ENCODE data around the gene AAMDC.

AAMDC gene

DNA sequence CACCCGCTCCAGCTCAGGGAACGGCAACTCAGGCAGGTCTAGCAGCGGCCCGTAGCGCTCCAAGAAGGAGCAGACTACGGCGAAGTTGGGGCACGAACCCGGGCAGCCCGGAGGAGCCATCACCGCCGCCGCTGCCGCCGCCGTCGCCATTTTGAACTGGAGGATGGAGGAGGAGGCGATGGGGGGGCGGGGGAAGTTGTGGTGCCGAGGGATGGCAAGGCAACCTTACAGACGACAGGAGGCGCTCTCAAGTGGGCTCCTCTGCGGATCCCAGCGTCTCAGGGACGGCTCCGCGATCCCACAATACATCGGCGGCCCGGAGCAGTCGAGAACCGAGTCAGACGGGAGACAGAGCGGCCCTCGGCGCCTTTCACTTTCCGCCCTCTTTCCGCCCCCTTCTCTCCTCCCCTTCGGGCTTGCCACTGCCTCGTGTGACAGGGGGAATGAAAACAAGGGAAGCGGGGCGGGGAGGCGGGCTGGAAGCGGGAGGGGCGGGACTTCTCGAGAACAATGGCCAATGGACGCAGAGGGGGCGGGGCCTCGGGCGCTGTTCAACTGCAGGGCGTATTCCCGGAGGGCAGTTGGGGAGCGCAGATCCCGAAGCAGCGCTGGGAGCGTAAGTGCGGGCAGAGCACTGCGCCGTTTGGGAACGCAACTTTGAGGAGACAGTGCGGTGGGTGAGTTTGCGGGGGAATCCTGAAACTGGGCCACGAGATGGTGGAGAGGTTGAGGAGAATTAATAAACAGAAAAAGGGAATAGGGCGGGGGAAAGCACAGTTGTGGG lies at the start of gene AAMDC, which contains the start of gene RSF1:
TSS of gene AAMDC (plus strand) at position 580 of the 784 bp plus-strand sequence. CDS start 21,353 bp downstream, outside the sequence.
TSS of gene RSF1 (minus strand) at position 158 of the 784 bp plus-strand sequence. CDS start at position 150, 8 bp downstream.
- DNase-seq = peak; percentile 100

DNA sequence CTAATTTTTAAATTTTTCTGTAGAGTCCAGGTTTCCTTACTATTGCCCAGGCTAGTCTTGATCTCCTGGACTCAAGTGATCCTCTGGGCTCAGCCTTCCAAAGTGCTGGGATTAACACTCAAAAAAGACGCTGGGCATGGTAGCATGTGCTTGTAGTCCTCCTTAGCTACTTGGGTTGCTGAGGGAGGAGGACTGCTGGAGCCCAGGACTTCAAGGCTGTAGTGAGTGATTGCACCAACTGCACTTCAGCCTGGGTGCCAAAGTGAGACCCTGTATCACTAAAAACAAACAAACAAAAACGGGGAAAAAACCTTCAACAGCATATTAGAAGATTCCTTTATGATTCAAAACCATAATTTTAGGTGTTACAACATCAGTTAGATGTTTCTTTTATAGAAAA lies 45.0 kb upstream of the AAMDC start:
- no peak for DNase-seq

DNA sequence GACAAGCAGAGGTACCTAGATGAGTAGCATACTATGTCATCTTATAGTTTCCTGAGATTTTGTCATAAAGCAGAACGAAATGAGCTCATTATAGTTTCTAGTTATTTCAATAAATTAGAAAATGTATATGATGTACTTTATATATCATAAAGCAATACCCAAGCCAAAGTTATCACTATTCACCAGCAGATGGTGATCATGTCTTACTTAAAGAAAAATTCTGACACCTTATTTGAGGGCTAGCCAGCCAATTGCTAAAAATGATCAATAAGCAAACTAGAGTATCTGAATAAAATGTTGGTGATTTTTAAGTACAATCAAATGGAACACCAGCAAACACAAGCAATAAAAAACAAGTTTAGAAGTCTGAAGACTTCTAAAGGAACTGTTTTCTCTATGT lies 44.5 kb upstream of the AAMDC start:
- DNase-seq = peak; percentile 39

DNA sequence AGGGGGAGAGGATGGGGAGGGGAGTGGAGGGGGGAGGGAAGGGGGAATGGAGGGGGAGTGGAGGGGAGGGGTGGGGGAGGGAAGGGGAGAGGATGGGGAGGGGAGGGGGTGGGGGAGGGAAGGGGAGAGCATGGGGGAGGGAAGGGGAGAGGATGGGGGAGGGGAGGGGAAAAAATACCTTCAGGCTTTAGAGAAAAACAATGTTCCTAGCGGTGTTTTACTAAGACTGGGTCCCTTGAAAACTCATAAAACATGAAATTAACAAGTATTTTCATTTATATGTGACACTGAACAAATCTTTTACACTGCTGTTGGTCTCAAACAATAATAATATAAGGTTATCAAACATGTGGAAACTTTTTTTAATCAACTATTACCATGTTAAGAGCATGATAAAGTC lies 42.8 kb upstream of the AAMDC start:
- DNase-seq = no peak

DNA sequence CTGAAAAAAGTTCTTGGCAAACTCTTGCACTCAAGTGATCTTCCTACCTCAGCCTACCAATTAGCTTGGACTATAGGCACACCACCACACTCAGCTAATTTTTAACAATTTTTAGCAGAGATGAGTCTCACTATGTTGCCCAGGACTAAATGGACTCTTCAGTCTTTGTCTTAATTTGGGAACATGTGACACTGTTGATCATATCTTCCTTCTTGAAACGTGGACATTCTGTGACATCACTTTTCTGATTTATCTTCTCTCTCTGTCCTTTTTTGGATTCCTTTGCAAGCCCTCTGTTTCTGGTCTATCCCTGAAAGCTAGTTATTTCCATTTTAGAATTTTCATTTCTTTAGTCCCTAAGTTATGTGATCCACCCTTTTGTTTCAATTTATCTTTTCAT lies 42.4 kb upstream of the AAMDC start:
- DNase-seq = no peak

DNA sequence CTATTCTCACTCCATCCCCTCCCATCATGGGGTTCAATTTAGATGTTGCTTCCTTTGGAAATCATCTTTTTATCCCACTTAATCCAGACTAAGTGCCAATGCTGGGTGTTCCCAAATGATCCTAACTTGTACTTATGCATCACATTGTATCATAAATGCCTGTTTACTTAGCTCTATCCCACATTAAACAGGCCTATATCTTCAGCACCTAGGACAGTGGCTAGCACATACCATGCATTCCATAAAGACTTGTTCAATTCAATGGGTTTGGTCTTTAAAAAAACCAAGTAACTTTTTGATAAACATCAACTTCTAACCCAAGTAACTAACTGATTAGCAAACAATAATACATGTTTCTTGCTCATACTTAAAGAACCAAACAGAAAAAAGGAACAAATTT lies 41.0 kb upstream of the AAMDC start:
- DNase-seq = no peak

DNA sequence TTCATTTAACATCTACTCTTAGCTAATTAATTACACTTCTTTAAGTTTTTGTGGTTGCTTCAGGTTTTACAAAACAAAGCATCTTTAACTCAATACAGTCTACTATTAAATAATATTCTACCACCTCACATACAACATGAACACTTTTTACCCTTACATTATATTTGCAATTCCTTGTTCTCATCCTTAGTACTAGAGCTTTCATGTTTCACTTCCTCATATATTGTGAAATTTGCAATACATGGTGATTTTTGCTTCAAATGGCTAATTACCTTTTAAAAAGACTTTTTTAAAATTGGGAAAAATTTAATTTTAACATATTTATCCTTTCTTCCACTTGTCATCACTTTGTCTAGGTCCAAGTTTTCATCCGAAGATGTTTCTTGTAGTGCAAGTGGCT lies 37.9 kb upstream of the AAMDC start:
- DNase-seq = no peak

DNA sequence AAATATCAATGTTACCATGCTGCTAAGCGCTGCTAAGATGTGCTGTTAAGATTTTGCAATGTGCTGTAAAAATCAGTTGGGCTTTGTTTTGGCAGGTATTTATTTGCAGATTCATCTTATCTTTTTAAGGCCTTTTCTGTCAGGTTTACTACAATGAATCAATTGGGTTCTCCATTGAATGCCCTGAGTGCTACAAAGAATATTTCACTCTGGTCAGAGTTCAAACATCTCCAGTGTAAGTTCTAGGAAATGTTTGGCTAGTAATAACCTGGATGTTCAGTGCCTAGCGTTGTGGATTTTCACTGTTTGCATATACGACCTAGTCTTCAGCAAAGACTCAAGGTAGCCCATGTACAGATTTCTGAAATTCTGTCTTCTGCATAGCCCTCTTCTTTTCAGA lies 36.4 kb upstream of the AAMDC start:
- no peak for DNase-seq

DNA sequence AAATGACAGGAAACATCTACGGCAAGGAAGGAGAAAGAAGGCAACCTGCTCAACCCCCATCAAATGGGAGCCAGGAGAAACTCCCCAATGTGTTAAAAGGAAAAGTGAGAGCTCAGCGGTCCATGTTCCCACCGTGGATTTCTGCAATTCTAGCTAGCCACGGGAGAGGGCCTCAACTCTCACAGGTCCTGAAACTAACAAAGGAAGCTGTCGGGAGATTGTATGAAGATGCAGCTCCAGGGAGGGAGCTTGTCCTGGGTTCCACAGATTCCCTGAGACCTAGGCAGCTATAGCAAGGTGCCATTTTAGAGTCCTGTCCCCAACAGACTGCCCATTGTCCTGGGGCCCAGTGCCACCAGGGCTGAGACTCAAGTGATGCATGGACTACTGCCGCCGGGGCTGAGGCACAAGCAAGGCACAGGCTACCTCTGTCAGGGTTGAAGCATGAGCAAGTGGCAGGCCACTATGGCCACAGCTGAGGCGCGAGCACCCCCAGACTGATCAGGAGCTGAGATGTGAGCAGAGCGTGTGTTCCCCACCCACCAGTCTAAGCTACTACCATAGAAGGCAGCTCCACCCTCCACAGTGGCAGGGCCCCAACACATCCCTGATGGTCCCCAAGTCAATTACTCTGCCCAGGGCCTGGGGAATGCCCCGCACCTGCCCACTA lies 31.7 kb upstream of the AAMDC start:
- no peak for DNase-seq

DNA sequence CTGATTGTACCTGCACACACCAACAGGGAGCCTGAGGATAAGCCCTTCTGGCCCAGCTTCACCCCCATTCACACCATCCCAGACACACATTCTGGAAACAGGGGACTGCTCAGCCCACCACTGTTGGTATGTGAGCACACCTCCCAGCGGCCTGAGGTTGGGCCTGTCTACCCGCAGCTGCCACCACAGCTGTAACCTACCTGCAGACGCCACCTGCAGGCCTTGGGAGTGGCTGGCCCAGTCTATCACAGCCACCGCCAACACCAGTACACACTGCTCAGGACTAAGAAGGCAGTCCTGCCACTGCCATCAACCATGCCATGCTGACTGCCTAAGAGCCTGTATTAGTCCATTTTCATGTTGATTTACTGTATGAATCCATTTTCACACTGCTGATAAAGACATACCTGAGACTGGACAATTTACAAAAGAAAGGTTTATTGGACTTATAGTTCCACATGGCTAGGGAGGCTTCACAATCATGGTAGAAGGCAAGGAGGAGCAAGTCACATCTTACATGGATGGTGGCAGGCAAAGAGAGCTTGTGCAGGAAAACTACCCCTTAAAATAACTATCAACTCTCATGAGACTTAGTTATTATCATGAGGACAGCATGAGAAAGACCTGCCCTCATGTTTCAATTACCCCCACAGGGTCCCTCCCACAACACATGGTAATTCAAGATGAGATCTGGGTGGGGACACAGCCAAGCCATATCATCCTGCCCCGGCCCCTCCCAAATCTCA lies 31.0 kb upstream of the AAMDC start:
- DNase-seq = no peak

DNA sequence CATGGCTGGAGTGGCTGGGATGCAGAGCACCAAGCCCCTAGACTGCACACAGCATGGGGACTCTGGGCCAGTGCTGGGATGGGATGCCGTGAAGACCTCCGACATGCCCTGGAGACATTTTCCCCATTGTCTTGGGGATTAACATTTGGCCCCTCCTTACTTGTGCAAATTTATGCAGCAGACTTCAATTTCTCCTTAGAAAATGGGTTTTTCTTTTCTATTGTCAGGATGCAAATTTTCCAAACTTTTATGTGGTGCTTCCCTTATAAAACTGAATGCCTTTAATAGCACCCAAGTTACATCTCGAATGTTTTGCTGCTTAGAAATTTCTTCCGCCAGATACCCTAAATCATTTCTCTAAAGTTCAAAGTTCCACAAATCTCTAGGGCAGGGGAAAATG lies 29.6 kb upstream of the AAMDC start:
- DNase-seq = no peak

DNA sequence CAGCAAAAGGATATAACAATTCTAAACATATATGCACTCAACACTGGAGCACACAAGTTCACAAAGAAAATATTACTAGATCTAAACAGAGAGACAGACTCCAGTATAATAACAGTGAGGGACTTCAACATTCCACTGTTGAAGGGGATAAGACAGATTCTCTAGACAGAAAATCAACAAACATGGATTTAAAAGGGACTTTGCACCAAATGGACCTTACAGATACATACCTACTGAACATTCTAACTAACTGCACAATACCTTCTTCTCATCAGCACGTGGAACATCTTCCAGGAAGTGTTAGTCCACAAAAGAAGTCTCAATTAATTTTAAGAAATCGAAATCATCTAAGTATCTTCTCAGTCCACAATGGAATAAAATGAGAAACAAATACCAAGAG lies 27.0 kb upstream of the AAMDC start:
- no peak for DNase-seq

DNA sequence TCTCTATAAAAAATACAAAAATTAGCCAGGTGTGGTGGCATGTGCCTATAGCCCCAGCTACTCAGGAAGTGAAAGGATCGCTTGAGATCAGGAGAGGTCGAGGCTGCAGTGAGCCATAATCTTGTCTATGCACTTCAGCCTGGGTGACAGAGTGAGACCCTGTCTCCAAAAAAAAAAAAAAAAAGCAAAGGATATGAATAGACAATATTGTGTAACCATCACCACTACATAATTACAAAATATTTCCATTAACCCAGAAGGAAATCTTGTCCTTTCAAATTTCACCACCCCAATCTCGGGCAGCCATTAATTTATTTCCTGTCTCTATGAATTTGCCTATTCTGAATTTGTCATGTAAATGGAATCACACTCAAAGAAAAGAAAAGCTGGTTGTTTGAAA lies 21.6 kb upstream of the AAMDC start:
- DNase-seq = no peak

DNA sequence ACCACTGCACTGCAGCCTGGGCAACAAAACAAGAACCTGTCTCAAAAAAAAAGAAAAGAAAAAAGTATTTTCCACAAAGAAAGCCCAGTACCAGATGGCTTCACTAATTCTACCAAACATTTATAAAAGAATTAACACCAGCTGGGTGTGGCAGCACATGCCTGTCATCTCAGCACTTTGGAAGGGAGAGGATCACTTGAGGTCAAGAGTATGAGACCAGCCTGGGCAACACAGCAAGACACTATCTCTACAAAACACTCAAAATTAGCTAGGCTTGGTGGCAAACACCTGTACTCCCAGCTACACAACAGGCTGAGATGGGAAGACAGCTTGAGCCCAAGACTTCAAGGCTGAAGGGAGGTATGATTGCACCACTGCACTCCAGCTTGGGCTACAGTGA lies 20.5 kb upstream of the AAMDC start:
- DNase-seq = no peak

DNA sequence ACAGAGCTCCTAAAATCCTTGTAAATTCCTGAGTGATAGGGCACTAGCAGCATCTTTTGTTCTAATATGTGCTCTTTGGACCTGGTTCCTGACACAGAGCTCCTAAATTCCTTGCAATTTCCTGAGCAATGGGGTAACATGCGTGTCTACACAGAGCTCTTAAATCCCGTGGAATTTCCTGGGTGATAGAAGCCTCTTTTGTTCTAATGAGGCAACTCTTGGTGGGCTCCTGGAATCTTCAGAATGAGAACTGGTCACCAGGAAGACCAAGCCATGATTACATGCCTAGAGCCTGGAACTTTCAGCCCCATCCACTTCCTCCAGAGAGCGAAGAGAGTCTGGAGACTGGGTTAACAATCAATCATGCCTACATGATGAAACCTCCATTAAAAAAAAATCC lies 19.5 kb upstream of the AAMDC start:
- DNase-seq = no peak

DNA sequence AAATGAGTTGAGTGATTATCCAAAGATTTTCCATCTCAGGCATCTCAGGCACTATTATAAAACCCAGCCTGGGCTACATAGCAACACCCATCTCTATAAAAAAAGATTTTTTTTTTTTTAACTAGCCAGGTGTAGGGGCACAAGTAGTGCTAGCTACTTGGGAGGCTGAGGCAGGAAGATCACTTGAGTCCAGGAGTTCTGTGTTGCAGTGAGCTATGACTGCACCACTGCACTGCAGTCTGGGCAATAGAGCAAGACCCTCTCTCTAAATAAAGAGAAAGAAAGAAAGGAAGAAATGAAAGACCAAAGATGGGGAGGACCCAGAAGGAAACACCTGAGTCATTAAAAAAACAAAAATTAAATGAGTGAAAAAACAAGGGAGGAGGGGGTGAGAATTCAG lies 14.5 kb upstream of the AAMDC start:
- DNase-seq = no peak

DNA sequence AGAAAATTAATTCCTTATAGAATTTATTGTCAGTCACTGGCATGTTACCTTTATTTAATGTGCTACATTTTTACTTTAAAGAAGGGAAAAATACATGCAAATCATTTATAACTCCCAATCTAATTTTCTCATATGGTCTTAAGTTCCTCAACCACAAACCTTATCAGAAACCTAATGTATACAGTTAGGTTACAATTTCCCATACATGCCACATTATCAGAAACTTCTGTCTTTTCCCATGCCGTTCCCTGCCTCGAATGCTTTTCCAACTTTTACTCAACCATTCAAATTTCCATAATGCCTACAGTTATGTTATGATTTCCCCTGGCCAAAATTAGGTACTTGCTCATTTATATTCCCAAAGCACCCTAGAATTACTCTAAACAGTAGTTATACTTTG lies 14.0 kb upstream of the AAMDC start:
- DNase-seq = no peak

DNA sequence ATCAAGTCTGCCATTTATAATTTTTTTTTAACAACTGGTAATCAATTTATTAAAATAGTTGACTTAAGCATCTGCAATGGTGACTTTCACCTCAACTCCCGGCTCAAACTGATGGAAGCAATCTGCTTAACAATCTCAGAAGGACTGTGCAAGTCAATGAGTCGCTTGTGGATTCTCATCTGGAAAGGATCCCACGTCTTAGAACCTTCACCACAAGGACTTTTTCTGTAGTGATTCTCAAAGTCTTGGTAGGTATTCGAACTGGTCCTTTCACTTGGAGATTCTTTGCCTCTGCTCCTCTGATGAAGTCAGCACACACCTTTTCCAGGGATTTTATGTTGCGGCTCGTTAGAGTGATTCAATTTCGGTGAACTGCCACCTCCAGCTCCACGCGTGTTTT lies 7.7 kb upstream of the AAMDC start:
- no peak for DNase-seq

DNA sequence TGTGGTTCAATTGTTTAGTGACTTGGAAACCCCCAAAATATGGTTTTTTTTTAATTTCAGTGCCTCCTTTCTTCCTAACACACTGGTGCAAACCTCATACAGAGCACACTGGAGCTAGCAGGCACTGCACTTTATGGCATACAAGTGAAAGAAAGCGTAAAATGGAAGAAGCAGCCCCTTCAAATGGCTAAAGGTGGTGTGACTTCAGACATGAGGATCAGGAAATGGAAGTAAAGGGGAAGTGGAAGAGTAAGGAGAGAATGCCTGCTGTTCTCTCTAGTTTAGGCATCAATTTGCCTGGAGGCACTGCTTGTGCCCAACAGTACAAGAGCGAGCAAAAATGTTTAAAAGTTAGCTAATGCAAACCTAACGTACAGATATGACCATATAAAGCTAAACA lies 6.1 kb upstream of the AAMDC start:
- DNase-seq = no peak

DNA sequence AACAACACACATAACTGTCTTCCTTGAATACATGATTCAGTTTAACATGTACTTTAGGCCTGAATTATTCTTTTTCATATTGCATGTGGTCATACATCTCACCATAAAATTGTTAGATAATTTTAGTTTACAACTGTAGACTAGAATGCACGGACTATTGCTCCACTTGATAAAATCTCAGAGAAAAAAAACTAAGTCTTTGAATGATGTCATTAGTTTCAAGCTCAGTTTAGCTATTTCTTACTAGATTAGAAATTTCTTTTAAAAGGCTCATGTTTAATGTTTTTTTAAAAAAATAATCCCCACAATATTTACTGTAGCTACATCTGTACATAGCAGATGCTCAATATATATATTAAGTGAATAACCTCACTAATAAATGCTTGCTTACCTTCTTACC lies 5.5 kb upstream of the AAMDC start:
- DNase-seq = no peak

DNA sequence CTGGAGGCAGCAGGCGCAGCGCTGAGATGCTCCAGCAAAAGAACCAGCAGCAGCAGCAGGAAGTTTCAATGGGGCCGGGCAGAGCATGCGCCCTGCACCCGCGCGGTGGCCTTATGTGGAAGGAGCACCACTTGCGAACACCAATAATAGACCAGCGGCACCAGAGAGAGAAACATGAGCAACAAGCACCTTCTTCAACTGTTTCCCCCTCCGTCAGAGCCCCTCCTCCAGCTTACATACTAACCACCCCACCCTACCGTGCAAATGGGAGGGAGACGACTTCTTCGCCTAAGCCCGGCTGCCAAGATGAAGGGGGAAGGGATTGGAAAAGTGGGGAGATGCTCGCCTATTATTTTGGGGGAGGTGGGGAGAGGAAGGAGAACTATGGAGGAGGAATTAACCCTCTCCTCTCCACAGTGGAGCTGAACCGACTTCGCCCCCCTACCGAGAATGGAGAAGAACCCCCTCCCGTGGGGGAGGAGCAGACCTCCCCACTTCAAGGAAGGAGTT lies 1.5 kb upstream of the AAMDC start:
- peak; percentile 96 for DNase-seq

DNA sequence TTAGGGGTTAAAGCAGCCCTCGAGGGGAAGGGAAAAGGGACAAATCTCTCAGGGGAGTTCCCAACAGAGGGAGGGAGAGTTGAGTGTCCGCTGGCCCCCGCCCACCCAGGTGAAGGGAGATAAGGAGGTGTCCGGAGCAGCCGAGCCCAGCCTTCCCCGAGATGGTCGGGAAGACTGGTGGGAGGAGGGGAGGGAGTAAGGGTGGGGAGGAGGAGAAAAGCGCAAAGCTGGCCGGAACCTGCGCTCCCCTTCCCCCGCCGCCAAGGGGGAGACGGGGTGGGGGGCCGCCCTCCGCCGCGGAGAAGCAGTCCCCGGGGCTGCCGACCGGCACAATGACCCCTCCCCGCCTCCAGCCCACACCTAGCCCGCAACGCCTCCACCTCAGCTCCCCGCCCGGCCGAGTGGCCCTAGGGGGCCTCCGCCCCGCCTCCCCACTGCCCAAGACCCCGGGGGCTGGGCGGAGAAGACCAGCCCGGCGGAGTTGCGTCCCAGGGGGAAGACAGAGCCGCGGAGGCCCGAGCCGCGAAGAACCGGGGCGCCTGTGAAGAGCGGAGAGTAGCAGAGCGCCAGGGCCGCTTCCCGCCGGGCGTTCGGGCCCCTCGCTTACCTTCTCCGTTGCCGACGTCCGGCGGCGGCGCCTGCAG lies 901 bp upstream of the AAMDC start:
- peak; percentile 82 for DNase-seq

DNA sequence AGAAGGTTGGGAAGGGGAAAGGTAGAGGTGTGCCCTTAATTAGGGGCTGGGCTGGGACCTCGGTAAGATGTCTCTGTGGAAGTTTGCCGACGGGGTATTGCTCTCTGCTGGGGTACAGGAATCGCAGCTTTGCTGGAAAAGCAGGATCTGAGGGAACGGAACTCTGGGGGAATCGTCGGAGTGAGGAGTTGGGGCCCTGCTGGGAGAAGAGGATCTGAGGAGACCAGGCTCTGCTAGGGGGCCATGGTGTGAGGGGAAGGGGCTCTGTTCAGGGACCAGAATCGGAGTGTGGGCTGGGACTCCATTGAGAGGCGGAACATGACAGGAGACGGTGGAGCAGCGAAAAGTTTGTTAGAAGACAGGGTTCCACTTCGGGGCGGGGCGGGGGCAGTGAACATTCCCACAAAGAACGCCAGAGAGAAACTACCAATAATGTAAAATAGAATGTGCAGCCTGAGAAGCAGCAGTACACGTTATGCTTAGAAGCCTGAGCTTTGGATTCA lies 456 bp downstream of the AAMDC start:
- no peak for DNase-seq
